Embryonic facial prominence (tissue), 1 donor: ENCODE measurements around the gene ZWILCH.
"Not testable (repeated sequence)": the region's sequence is repeated elsewhere in the genome, so short reads cannot be mapped to it uniquely, and the experiment has no call there.

ENCODE experiments used
- DNase-seq: peaks from one replicate; pipeline ENCODE4 v3.0.0-alpha.2; 2016; ENCODE audit errors: extremely low spot score

Gene ZWILCH

GRCh38 chr15:66488525-66488924 lies 16.6 kb upstream of the ZWILCH start:
- no peak for DNase-seq

GRCh38 chr15:66489179-66489791 lies 15.8 kb upstream of the ZWILCH start:
- DNase-seq: no peak

- DNase-seq: no peak
These were observed 13.3 kb upstream of the ZWILCH start for GRCh38 chr15:66491846-66492245.

- DNase-seq: no peak
These were observed 10.9 kb upstream of the ZWILCH start for GRCh38 chr15:66494262-66494661.

- DNase-seq: no peak
These were observed 8.1 kb upstream of the ZWILCH start for GRCh38 chr15:66496951-66497501.

GRCh38 chr15:66497502-66498455 lies 7.3 kb upstream of the ZWILCH start, which contains the start of gene SNAPC5:
Gene SNAPC5 (minus strand): TSS chr15:66497762. CDS start chr15:66497731, 31 bp downstream.
- DNase-seq: peak; percentile 89

GRCh38 chr15:66498501-66499386 lies 6.4 kb upstream of the ZWILCH start:
- DNase-seq: peak; percentile 42

GRCh38 chr15:66500346-66500745 lies 4.8 kb upstream of the ZWILCH start:
- DNase-seq: not testable (repeated sequence)

- no peak for DNase-seq
These were observed 2.6 kb upstream of the ZWILCH start for GRCh38 chr15:66502491-66502890.

- not testable (repeated sequence) for DNase-seq
These were observed 2.0 kb upstream of the ZWILCH start for GRCh38 chr15:66503041-66503648.

GRCh38 chr15:66503780-66504562 lies 1.2 kb upstream of the ZWILCH start:
- DNase-seq: no peak

- no peak for DNase-seq
These were observed 295 bp downstream of the ZWILCH start for GRCh38 chr15:66505430-66505811.

GRCh38 chr15:66505818-66506217 lies 692 bp downstream of the ZWILCH start:
- no peak for DNase-seq

GRCh38 chr15:66508293-66508883 lies 3.3 kb downstream of the ZWILCH start:
- DNase-seq: no peak

- DNase-seq: no peak
These were observed 9.5 kb downstream of the ZWILCH start for GRCh38 chr15:66514586-66514985.

GRCh38 chr15:66515901-66516322 lies 10.8 kb downstream of the ZWILCH start:
- DNase-seq: no peak

- DNase-seq: no peak
These were observed 18.8 kb downstream of the ZWILCH start for GRCh38 chr15:66523926-66524325.

GRCh38 chr15:66524838-66525237 lies 19.7 kb downstream of the ZWILCH start:
- no peak for DNase-seq

- DNase-seq: no peak
These were observed 29.9 kb downstream of the ZWILCH start for GRCh38 chr15:66535056-66535455.

- DNase-seq: no peak
These were observed 37.8 kb downstream of the ZWILCH start for GRCh38 chr15:66542896-66543295.
